ENCODE measurements around the gene GET4.

DNA sequence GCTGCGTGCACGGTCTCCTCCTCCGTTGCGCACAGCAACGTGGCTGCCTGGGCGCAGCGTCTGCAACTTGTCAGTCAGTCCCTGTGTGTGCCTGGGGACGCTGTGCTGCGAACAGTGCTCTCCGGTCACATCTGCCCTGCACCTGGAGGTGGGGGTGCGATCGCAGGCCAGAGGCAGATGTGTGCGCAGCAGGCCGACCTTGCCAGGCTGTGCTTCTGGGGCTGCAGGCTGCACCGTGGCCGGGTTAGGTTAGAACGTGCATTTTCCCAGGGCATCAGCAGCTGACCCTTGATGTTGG, 8.2 kb upstream of the GET4 start:
- TF ChIP-seq GATA3 (IDR thresholded peaks at IDR 0.05; ENCODE audit: low read depth, low read length) (no peak), GATA2 (IDR thresholded peaks at IDR 0.05; ENCODE audit: low read depth, low read length) (no peak)

All from SH-SY5Y (cell line).